NCI-H460 (cell line): ENCODE results near the gene DAB2IP. TPM values are rescaled to one million over a fixed set of nuclear protein-coding genes. Genes with fewer than 3 reads are reported as not detected.
"Not testable (repeated sequence)": the region's sequence is repeated elsewhere in the genome, so short reads cannot be mapped to it uniquely, and the experiment has no call there.

ENCODE experiments used
- DNase-seq: peaks from one replicate; pipeline ENCODE4 v3.0.0-alpha.2; 2016; ENCODE audit warnings: low read depth; ENCODE audit errors: extremely low read depth
- total RNA-seq: library from RNA; depleted of rRNA; stranded (reverse); fragments of >200 nt; shearing (Covaris generic); gene quantifications from 2 replicates; pipeline ENCODE4 v1.2.3, GENCODE V29; 2014

DAB2IP gene
- total RNA-seq, 1 experiment from 2014 or later, result 3.8 TPM

DNA sequence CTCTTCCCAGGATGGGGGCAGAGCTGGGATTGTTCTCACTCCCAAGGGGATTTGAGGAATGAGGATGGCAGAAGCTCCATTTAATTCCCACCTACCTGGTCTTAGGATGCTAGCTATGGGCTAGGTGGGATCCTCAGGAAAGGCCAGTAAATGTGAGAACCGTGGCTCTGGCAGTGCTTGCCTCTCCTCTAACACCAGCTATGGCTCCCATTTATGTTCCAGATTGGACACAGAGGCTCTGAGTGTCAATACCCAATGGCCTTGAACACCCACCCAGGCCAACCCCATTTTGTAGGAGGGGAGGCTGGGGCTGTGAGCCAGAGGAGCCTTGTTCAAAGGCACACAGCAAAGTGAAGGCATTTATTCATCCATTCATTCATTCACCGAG lies 10.2 kb upstream of the DAB2IP start:
- DNase-seq, result no peak

- DNase-seq, result no peak
Observed at GRCh38 chr9:121642758-121643157, 8.7 kb upstream of the DAB2IP start.

- DNase-seq, result no peak
Observed at GRCh38 chr9:121643473-121643872, 8.0 kb upstream of the DAB2IP start.

DNA sequence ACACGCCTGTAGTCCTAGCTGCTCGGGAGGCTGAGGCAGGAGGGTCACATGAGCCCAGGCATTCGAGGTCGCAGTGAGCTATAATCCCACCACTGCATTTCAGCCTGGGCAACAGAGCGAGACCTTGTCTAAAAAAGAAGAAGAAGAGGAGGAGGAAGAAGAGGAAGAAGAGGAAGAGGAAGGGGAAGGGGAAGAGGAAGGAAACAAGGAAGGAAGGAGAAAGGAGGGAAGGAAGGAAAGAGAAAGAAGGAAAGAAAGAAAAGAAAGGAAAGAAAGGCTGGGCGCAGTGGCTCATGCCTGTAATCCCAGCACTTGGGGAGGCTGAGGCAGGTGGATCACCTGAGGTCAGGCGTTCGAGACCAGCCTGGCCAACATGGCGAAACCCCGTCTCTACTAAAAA lies 7.4 kb upstream of the DAB2IP start:
- not testable (repeated sequence) for DNase-seq

DNA sequence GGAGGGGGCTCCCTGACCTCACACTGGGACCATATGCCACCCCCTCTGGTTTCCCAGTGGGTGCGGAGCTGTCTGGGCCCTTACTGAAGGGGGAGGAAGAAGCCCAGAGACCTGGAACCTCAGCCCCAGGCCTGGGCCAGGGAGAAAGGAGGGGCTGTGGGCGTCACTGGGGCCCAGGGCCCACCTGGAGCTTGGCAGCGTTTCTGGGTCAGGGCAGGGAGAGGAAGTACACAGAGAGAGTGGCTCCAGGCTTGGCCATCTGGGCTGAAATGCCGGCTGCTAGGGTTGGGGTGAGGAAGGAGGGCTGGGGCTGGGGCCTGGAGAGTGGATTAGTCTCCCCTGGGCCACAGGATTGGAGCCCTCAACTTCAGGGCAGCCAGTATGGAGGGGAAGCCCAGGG lies 6.4 kb upstream of the DAB2IP start:
- DNase-seq, result no peak

GRCh38 chr9:121645853-121646807 lies 5.3 kb upstream of the DAB2IP start:
- DNase-seq, result no peak

- DNase-seq, result no peak
Observed at GRCh38 chr9:121646992-121647391, 4.4 kb upstream of the DAB2IP start.

GRCh38 chr9:121648172-121648571 lies 3.3 kb upstream of the DAB2IP start:
- DNase-seq, result no peak

DNA sequence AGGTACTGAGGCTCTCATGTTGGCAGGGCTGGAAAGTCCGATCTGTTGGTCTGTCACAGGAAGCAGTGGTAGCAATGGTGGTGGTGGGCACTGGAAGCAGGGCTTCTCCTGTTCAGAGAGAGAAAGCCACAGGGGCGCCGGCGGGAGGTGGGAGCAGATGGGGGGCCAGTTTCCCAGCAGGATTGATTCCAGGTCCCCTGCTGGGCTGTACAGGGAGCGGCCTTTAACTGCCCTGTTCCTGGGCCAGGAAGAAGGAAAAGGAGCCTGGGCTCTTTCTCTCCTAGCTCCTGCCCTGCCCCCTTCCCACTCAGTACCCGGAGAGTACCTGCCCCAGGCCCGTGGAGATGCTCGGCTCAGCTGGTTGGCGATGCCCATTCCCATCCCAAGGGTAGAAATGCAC lies 2.6 kb upstream of the DAB2IP start:
- DNase-seq, result no peak

DNA sequence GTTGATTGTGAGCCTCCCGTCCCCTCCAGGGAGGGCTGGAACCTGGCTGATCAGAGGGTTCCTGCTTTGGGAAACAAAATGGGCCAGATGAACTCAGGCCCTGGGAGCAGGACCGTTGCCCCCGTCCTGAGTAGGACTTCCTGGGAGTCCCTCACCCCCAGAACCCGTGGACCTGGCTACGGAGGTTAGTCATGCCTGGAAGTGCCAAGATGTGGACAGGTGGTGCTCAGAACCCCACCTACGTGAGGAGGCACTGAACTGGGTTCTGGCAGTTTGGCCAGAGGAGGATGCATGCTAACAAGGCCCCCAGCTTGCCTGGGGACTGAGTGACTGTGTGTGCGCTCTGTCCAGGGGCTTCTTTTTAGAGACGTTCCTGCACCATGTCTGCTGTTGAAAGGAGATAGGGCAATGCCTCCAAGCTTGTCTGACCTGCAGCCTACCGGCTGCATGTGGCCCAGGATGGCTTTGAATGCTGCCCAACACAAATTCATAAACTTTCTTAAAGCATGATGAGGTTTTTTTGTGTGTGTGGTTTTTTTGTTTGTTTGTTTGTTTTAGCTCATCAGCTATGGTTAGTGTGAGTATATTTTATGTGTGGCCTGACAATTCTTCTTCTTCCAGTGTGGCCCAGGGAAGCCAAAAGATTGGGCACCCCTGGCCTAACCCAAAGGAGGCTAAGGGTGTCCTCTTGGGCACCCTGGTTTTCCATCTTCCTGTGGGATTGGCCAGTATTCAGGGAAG lies 1.8 kb upstream of the DAB2IP start:
- no peak for DNase-seq

DNA sequence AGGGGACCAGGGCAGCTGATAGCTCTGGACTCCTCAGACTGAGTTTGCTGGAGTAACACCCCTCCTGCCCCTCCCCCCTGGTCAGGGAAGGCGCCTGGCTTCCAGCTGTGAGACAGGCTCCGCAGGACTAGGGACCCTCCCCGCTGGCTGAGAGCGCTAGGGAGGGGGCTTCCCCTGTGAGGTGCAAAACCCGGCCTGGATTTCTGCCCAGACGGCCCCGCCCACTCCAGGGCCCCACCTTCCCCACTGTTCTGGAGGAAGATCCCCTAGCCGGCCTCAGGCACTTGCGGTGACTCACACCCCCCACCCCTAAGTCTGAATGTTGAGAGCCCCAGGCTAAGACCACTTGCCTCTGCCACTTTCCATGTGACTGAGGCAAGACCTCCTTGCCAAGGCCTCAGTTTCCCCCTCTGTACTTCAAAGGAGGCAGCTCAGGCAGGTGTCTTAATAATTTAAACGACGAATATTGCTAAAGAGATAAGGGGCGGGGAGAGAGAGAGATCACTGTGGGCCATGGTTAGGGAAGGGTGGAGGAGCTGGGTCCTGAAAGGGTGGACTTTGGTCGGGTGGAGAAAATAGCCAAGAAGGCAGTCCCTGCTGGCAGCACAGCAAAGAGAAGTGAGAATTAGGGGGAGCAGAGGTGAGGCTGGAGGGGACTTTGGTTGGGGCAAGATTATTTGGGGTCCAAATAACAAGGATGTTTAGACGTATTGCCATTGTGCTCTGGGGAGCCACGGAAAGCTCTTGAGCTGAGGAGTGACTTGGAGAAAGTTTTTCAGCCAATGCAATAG lies 1.0 kb upstream of the DAB2IP start:
- DNase-seq, result no peak

- no peak for DNase-seq
Observed at GRCh38 chr9:121651008-121651294, 483 bp upstream of the DAB2IP start.

GRCh38 chr9:121652021-121652837 lies 795 bp downstream of the DAB2IP start:
- no peak for DNase-seq

DNA sequence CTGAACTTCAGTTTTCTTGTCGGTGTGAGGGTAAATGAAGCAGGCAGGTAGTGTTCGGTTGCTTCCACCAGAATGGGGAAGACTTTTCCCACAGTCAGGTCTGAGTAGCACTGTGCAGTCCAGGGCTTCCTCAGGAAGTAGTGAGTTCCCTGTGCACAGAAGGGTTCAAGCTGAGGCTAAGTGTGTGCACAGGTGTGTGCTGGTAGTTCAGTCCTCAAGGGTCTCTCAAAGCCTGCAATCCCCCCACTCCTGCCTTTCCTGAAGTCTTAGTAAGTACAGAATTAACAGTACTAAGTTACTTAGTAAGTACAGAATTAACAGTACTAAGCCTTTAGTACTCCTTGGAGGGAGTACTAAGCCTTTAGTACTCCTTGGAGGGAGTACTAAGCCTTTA lies 1.4 kb downstream of the DAB2IP start:
- DNase-seq, result no peak

DNA sequence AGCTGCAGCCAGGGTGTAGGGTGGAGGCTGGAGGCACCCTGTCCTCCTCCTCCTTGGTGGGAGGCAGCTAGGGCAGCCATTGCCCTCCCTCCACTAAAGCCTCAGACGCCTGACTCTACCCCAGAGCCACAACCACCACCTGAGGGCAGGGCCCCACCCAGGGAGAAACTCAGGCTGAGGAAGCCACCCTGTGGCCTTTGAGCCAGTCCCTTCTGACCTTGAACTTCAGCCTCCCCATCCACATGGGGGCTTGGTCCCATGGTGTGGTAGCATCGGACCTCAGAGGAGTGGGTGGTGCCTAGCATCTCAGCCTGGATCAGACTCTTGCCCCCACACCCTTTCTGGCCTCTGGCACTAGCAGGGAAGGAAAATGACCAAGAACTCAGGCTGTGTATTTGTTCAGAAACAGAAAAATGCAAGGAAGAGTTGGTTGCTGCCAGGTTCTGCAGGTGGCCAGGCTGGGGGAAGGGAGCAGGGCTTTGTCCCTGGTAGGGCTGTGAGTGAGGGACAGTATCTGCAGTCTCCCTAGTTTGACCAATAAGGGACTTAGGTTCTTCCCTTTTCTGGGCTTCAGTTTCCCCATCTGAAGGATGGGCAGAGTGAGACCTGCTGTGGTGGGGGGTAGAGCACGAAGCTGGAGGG lies 3.2 kb downstream of the DAB2IP start:
- no peak for DNase-seq

- no peak for DNase-seq
Observed at GRCh38 chr9:121655231-121655755, 3.9 kb downstream of the DAB2IP start.

DNA sequence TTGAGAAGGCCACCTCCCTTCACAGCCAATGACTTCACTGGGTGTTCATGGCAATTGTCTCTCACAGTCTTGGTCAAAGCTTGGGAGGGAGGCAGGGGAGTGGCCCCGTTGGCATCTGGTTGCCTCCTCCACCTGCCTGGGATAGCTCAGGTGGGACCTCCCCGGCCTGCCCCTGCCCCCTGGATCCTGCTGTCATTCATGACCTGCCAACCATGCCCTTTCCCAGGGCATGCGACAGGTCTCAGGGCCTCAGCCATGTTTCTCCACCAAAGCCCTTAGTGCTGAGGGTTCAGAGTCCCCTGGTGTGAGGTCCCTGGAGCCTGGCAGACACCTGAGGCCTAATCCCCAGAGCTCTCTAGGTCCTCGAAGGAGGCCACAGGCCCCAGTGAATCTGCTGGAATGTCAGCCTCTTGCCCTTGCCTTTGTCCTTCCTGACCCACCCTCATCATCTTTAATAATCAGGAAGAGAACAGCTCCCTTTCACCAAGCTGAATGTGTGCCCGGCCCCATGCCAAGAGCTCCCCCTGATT lies 5.6 kb downstream of the DAB2IP start:
- DNase-seq, result no peak

GRCh38 chr9:121658166-121658565 lies 6.7 kb downstream of the DAB2IP start:
- no peak for DNase-seq

DNA sequence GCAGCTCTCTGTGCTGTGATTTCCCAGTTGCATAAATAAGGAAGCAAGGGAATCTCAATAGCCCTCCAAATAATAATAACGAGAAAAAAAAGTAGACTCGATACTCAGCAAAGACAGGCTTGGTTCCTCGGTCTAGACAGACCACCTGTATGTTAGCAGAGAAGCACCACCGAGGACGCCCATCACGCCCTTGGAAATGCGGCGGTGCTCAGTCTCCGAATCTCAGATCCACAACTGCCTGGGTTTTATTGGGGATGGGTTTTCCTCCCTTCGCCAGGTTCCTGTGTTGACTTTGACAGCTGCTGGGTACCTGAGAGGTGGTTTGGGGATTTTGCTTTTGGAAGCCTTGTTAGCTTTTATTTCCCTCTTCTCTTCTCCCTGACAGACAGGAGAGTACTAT lies 7.2 kb downstream of the DAB2IP start:
- no peak for DNase-seq
